Psoas muscle (tissue), 8 donors: ENCODE measurements around the gene RNPS1. TPM values are rescaled to one million over a fixed set of nuclear protein-coding genes. Genes with fewer than 3 reads are reported as not detected.

Experiments used
- ATAC-seq, 4 donors: fragments of 200-7000 bp; cut with Tn5 transposase; one replicate each; pipeline ENCODE4 v1.9.1; 2020; ENCODE audit warnings: moderate library complexity in 3 of 4, mild to moderate bottlenecking in 2 of 4
- DNase-seq, 2 donors: peaks; one replicate each; pipeline ENCODE4 v3.0.0-alpha.2; 2020
- H3K27ac ChIP-seq: fragments of 200-600 bp; one replicate; pipeline ENCODE4 v1.8.0; 2022
- H3K27me3 ChIP-seq, 3 donors: fragments of 200-600 bp in 1 of 3; one replicate each; pipeline versions ENCODE4 v1.6.1 to v1.8.0; 2013 to 2022; ENCODE audit warnings: low read length in 2 of 3, mild to moderate bottlenecking in 2 of 3, moderate library complexity in 1 of 3; ENCODE audit not compliant: insufficient read depth in 3 of 3
- H3K36me3 ChIP-seq, 2 donors: fragments of 200-600 bp in 1 of 2; one replicate each; pipeline versions ENCODE4 v1.6.1 to v1.8.0; 2013 to 2022; ENCODE audit warnings: low read depth in 1 of 2, mild to moderate bottlenecking in 1 of 2, moderate library complexity in 1 of 2; ENCODE audit not compliant: insufficient read depth in 1 of 2
- H3K4me1 ChIP-seq: fragments of 200-600 bp; one replicate; pipeline ENCODE4 v1.8.0; 2022
- H3K4me3 ChIP-seq: fragments of 200-600 bp; one replicate; pipeline ENCODE4 v1.8.0; 2022; ENCODE audit warnings: mild to moderate bottlenecking
- H3K9me3 ChIP-seq: fragments of 200-600 bp; one replicate; pipeline ENCODE4 v1.8.0; 2022
- WGBS, 3 donors: extraction: QIAGEN DNeasy Blood & Tissue Kit; methylation state at CpG; one replicate each; pipeline versions ENCODE4 v1.1.6 to v1.1.7; 2013; 5-methylcytosine and 5-hydroxymethylcytosine counted together
- intact Hi-C, 2 donors: fragments of 100-400 bp; cut with DNase I; formaldehyde crosslinking; loops; one replicate each; pipeline versions ENCODE4 v1.11.0 to v1.14.2; 2022
- polyA plus RNA-seq, 3 donors: library from polyadenylated mRNA; stranded (reverse); fragments of 200-250 nt; gene quantifications; one replicate each; pipeline ENCODE4 v1.2.3, GENCODE V29; 2013
- total RNA-seq, 4 donors: library from RNA; stranded (reverse); fragmentation: NEBNext Ultra II Directional in 2 of 4; extraction: Animal tissue kit (Norgen Biotek cat#: 25700) in 2 of 4; gene quantifications; one replicate each; pipeline versions ENCODE4 v1.2.1 to v1.2.4, GENCODE V29; 2021 to 2023
- TF ChIP-seq, protein P1 (sequence below): fragments of 200-600 bp; IDR thresholded peaks from one replicate; pipeline ENCODE4 v1.8.0; 2022; ENCODE audit warnings: antibody characterized with exemption
- donor health status: healthy with polysubstance abuse.
- donor health status: DM: no; HTN: no; CAD: no; lungs with moderate emphysema.
- donor health status: Bipolar disorder and iron deficiency.
- donor health status: healthy.
- donor health status: DM: yes; HTN: yes; CAD: no.
- donor health status: DM: no; HTN: no; CAD: no.
- donor health status: DM: no; HTN: no; CAD: no.
- donor health status: DM: yes; HTN: yes; CAD: no.

RNPS1 gene
- total and polyA plus RNA-seq, 7 donors, result 165 to 441 (median 193) TPM

DNA sequence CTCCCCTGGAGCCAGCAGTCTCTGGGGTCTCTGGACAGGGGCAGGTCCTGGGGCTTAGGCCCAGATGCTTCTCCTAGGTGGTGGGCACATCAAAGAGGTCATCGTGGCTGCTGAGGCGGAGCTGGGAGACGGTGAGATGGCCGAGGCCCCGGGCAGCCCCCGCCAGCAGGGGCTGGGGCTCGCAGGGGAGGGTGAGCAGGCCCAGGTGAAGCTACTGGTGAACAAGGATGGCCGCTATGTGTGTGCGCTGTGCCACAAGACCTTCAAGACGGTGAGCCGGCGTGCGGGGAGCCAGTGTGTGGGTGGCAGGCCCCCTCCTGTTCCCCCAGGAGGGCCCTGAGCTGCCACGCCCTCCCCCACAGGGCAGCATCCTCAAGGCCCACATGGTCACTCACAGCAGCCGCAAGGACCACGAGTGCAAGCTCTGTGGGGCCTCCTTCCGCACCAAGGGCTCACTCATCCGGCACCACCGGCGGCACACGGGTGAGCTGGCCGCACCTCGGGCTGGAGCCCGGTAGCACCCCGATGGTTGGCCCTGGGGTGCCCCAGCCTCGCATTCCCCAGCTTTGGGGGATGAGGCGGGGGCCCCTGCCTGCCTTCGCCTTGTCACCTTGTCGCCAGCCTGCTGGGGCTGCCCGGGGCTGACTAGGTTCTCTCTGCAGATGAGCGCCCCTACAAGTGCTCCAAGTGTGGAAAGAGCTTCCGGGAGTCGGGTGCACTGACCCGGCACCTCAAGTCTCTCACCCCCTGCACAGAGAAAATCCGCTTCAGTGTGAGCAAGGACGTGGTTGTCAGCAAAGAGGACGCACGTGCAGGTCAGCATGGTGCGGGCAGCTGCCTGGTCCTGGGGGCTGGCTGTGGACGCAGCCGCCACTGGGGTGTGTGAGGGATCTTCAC is 35.6 kb downstream of the RNPS1 start:
- 89% methylated on average over 40 to 41 of the region's 41 CpGs for WGBS, 3 donors
- DNase-seq, result no peak

DNA sequence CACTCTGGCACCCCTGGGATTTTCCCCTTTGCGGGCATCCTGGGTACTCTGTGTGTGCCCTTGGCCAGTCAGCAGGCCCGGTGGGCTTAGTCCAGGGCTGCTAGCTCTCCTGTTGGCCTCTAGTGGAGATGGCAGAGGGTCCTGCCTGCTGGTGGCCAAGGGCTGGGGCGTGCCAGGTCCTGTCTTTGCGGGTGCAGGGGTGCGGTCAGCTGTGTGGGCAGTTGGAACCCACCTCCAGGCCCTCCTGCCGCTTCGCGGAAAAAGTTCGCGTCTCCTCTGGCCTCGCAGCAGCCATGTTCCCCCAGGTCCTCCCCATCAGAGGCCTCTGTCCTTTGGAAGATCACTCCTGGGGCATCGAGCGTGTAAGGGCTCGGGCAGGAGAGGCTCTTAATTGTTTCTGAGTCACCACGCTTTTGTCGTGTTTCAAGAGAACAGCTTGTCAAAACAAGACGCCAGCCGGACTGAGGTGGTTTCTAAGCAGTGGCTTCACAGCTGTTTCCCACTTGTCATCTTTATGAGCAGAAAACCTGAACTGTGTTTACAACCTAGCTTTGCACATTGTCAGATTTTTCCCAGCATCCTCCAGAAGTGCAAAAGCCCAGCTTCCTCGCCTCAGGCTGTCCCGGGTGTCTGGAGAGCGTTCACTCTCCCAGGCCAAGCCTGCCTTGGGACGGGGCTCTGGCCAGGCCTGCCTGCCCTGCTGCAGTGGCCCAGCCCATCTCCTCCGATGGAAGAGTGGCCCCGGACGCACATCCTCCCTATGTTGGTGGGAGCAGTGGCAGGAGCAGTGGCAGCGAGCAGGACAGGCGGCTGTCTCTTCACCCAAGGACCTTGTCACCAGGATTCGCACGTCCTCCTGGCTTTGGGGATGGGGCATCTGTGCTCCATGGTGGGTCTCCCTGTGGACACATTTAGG is 36.7 kb downstream of the RNPS1 start:
- DNase-seq (no peak), ATAC-seq (no peak)
- peaks cover 3 to 85% of the 10 kb centered on the region in 2 donors for H3K36me3 ChIP-seq
- no peak overlapping the region for H3K4me3 ChIP-seq
- 80 to 89% (median 82%) methylated on average over 29 of the region's 29 CpGs for WGBS, 3 donors
- TF ChIP-seq, protein P1, sequence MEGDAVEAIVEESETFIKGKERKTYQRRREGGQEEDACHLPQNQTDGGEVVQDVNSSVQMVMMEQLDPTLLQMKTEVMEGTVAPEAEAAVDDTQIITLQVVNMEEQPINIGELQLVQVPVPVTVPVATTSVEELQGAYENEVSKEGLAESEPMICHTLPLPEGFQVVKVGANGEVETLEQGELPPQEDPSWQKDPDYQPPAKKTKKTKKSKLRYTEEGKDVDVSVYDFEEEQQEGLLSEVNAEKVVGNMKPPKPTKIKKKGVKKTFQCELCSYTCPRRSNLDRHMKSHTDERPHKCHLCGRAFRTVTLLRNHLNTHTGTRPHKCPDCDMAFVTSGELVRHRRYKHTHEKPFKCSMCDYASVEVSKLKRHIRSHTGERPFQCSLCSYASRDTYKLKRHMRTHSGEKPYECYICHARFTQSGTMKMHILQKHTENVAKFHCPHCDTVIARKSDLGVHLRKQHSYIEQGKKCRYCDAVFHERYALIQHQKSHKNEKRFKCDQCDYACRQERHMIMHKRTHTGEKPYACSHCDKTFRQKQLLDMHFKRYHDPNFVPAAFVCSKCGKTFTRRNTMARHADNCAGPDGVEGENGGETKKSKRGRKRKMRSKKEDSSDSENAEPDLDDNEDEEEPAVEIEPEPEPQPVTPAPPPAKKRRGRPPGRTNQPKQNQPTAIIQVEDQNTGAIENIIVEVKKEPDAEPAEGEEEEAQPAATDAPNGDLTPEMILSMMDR, result no peak
- no peak overlapping the region for H3K27ac ChIP-seq
- peaks cover 10% of the 10 kb centered on the region for H3K4me1 ChIP-seq
- H3K27me3 ChIP-seq, result peaks cover 0 to 8% (median 1%) of the 10 kb centered on the region in 3 donors
- intact Hi-C loops, result no loop called here
- H3K9me3 ChIP-seq, result no peaks in the 10 kb centered on the region

More for the DNA sequence above, 35.6 kb downstream of the RNPS1 start:
- H3K27me3 ChIP-seq, result peaks cover 0 to 13% (median 4%) of the 10 kb centered on the region in 3 donors
- H3K36me3 ChIP-seq, result peaks cover 3 to 80% of the 10 kb centered on the region in 2 donors
- intact Hi-C loops, result no loop called here
- TF ChIP-seq, protein P1, result no peak
- H3K9me3 ChIP-seq, result no peaks in the 10 kb centered on the region
- peaks cover 9% of the 10 kb centered on the region for H3K4me1 ChIP-seq
- ATAC-seq, result no peak
- no peak overlapping the region for H3K4me3 ChIP-seq
- no peak overlapping the region for H3K27ac ChIP-seq

DNA sequence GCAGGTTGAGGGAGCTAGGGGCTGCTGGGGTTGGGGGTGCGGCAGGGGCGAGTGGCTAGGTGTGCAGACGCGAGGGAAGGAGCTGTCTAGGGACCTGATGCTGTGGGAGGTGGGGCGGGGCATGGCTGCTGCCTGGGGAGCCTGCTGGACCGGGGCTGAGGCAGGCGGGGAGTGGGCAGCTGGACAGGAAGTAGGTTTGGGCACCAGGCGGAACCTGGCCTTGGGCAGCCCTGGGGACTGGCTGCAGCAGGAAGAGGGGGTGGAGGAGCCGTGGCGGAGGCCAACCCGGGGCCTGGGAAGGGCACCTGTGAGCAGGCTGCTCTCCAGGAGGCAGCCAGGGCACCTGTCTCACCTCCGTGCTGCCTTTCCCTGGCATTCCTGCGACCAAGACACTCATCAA is 37.5 kb downstream of the RNPS1 start:
- Histone ChIP-seq H3K27me3 (peaks cover 0 to 3% (median 0%) of the 10 kb centered on the region in 3 donors), H3K9me3 (no peaks in the 10 kb centered on the region), H3K4me1 (peaks cover 10% of the 10 kb centered on the region), H3K36me3 (peaks cover 3 to 79% of the 10 kb centered on the region in 2 donors), H3K4me3 (no peak overlapping the region), H3K27ac (no peak overlapping the region)
- ATAC-seq, result no peak
- TF ChIP-seq, protein P1, result no peak
- no peak for DNase-seq
- intact Hi-C loops, result no loop called here
- WGBS, 3 donors, result 81 to 85% (median 84%) methylated on average over 12 to 13 of the region's 13 CpGs

DNA sequence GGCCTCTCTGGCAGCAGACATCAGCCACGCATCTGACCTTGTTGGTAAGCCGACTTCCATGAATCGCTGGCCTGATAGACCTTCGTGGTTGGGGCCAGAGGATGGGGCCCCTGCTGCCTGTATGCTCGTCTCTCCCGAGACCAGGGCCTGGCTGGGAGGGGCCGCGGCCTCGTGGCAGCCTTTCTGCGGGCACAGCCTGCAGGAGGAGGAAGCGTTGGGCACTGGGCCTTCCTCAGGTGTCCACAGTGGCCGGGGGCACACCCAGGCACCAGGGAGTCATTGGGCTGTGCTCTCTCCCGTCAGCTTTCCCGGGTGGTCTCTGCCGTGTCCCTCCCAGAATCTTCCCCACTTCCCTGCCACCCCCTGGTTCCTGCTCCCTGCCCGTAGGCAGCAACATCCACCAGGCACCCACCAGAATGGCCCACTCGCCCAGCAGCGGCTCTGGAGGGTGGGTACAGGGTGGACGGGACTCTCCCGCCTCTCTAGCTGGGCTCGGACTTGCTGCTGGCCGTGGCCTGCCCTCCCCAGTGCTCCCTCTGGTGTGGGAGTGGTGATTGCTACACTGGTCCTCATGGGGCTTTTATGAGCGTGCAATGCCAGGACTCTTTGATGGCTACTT is 38.2 kb downstream of the RNPS1 start:
- 87 to 91% (median 91%) methylated on average over 20 to 23 of the region's 23 CpGs for whole genome bisulfite sequencing, 3 donors
- ATAC-seq (no peak), DNase-seq (no peak)
- TF ChIP-seq, protein P1, result no peak
- H3K9me3 ChIP-seq, result no peaks in the 10 kb centered on the region
- intact Hi-C loops, result no loop called here
- H3K4me3 ChIP-seq, result no peak overlapping the region
- H3K27ac ChIP-seq, result no peak overlapping the region
- H3K4me1 ChIP-seq, result peaks cover 14% of the 10 kb centered on the region
- no peaks in the 10 kb centered on the region for H3K27me3 ChIP-seq
- peaks cover 3 to 73% of the 10 kb centered on the region in 2 donors for H3K36me3 ChIP-seq
